Neural cell (in vitro differentiated cells): ENCODE data around the gene FTSJ3. TPM values are rescaled to one million over a fixed set of nuclear protein-coding genes. Genes with fewer than 3 reads are reported as not detected.

Source experiments
- H2AFZ ChIP-seq: fragments of 200-600, 300-800 bp; sonication (generic), shearing (Covaris generic); 2 replicates; pipeline ENCODE4 v1.6.0; 2014; ENCODE audit warnings: low read depth, mild to moderate bottlenecking, antibody characterized with exemption, low read length, moderate library complexity
- H3F3A ChIP-seq: fragments of 200-600 bp; shearing (Covaris generic); 2 replicates; pipeline ENCODE4 v1.6.1; 2016; ENCODE audit warnings: mild to moderate bottlenecking, moderate library complexity, mixed read lengths, antibody characterized with exemption, low read length; ENCODE audit not compliant: insufficient read depth, poor library complexity, severe bottlenecking
- H3K27ac ChIP-seq: fragments of 200-600, 300-800 bp; sonication (generic), shearing (Covaris generic); 2 replicates; pipeline ENCODE4 v1.5.1; 2014; ENCODE audit warnings: mild to moderate bottlenecking, low read length, moderate library complexity
- H3K27me3 ChIP-seq: fragments of 300-800, 200-600 bp; sonication (generic), shearing (Covaris generic); 2 replicates; pipeline ENCODE4 v1.6.0; 2014; ENCODE audit warnings: mild to moderate bottlenecking, low read depth, low read length, moderate library complexity; ENCODE audit not compliant: insufficient read depth
- H3K36me3 ChIP-seq: fragments of 300-800, 200-600 bp; sonication (generic), shearing (Covaris generic); 2 replicates; pipeline ENCODE4 v1.5.1; 2014; ENCODE audit warnings: mild to moderate bottlenecking, antibody characterized with exemption, low read length, moderate library complexity; ENCODE audit not compliant: insufficient read depth
- H3K4me2 ChIP-seq: fragments of 300-800, 200-600 bp; sonication (generic), shearing (Covaris generic); 2 replicates; pipeline ENCODE4 v1.6.0; 2014; ENCODE audit warnings: mild to moderate bottlenecking, low read length
- H3K4me3 ChIP-seq: fragments of 300-800, 200-600 bp; sonication (generic), shearing (Covaris generic); 2 replicates; pipeline ENCODE4 v1.5.1; 2014; ENCODE audit warnings: mild to moderate bottlenecking, low read length, moderate library complexity
- H3K79me2 ChIP-seq: fragments of 200-600 bp; shearing (Covaris generic); replicated peaks from 2 replicates; pipeline ENCODE4 v1.6.0; 2014; ENCODE audit warnings: mild to moderate bottlenecking, low read length, moderate library complexity; ENCODE audit not compliant: insufficient read depth
- H3K9ac ChIP-seq: fragments of 300-800, 200-600 bp; sonication (generic), shearing (Covaris generic); 2 replicates; pipeline ENCODE4 v1.6.1; 2016; ENCODE audit warnings: mild to moderate bottlenecking, low read length, mixed read lengths
- H3K9me2 ChIP-seq: fragments of 200-600 bp; shearing (Covaris generic); 2 replicates; pipeline ENCODE4 v1.6.1; 2016; ENCODE audit warnings: mild to moderate bottlenecking, low read length, mixed read lengths; ENCODE audit not compliant: insufficient read depth
- H3K9me3 ChIP-seq: fragments of 200-600, 300-800 bp; sonication (generic), shearing (Covaris generic); 2 replicates; pipeline ENCODE4 v1.6.1; 2016; ENCODE audit warnings: mild to moderate bottlenecking, mixed run types, low read length, moderate library complexity, mixed read lengths
- H4K20me1 ChIP-seq: fragments of 200-600 bp; shearing (Covaris generic); 2 replicates; pipeline ENCODE4 v1.6.1; 2016; ENCODE audit warnings: mild to moderate bottlenecking, mixed run types; ENCODE audit not compliant: insufficient read depth
- CTCF ChIP-seq: fragments of 450-650 bp; IDR thresholded peaks from 2 replicates; pipeline ENCODE4 v1.5.1; 2014; ENCODE audit warnings: antibody characterized with exemption, mild to moderate bottlenecking, moderate library complexity; ENCODE audit not compliant: poor library complexity, severe bottlenecking
- EZH2 ChIP-seq: fragments of 200-600, 300-800 bp; shearing (Covaris generic), sonication (generic); IDR thresholded peaks from 2 replicates; pipeline ENCODE4 v1.6.1; 2014; ENCODE audit warnings: antibody characterized with exemption, low read length, borderline replicate concordance, mild to moderate bottlenecking; ENCODE audit not compliant: insufficient read depth, poor library complexity, severe bottlenecking
- MXI1 ChIP-seq: fragments of 450-650 bp; conservative IDR thresholded peaks from 2 replicates; pipeline ENCODE4 v1.6.1; 2014; ENCODE audit warnings: antibody characterized with exemption, mild to moderate bottlenecking; ENCODE audit not compliant: poor library complexity, severe bottlenecking
- RAD21 ChIP-seq: fragments of 450-650 bp; conservative IDR thresholded peaks from 2 replicates; pipeline ENCODE4 v1.6.1; 2014; ENCODE audit warnings: antibody characterized with exemption, mild to moderate bottlenecking, moderate library complexity
- REST ChIP-seq: IDR thresholded peaks from 2 replicates; pipeline ENCODE4 v1.6.1; 2012; ENCODE audit warnings: borderline replicate concordance
- SMC3 ChIP-seq: fragments of 450-650 bp; conservative IDR thresholded peaks from 2 replicates; pipeline ENCODE4 v1.6.1; 2014; ENCODE audit warnings: antibody characterized with exemption, mild to moderate bottlenecking, moderate library complexity; ENCODE audit not compliant: poor library complexity
- polyA plus RNA-seq: library from polyadenylated mRNA; depleted of rRNA; stranded (reverse); fragments of >200 nt; gene quantifications from 2 replicates; pipeline ENCODE4 v1.2.3, GENCODE V29; 2014

Gene FTSJ3
- polyA plus RNA-seq, 1 donor from 2014 or later, result 23.2 TPM

GRCh38 chr17:63835167-63835720 is 7.8 kb upstream of the FTSJ3 start:
- H3K4me3 ChIP-seq, result no peak overlapping the region
- H3K9me2 ChIP-seq, result no peaks in the 10 kb centered on the region
- H3K27me3 ChIP-seq, result no peaks in the 10 kb centered on the region
- no peak overlapping the region for H3K9ac ChIP-seq
- no peak overlapping the region for H2AFZ ChIP-seq
- no peak overlapping the region for H3K4me2 ChIP-seq
- H3K27ac ChIP-seq, result no peak overlapping the region
- no peaks in the 10 kb centered on the region for H4K20me1 ChIP-seq
- H3K9me3 ChIP-seq, result no peaks in the 10 kb centered on the region
- no peaks in the 10 kb centered on the region for H3F3A ChIP-seq
- H3K36me3 ChIP-seq, result no peaks in the 10 kb centered on the region
- H3K79me2 ChIP-seq, result peaks cover 4% of the 10 kb centered on the region
- TF ChIP-seq MXI1 (no peak), RAD21 (no peak), SMC3 (no peak), EZH2 (no peak), CTCF (peak; percentile 2), REST (no peak)

GRCh38 chr17:63834431-63835166 is 7.1 kb upstream of the FTSJ3 start:
- Histone ChIP-seq H3F3A (no peaks in the 10 kb centered on the region), H3K9ac (no peak overlapping the region), H3K79me2 (peaks cover 1% of the 10 kb centered on the region), H4K20me1 (no peaks in the 10 kb centered on the region), H3K4me2 (no peak overlapping the region), H3K27me3 (no peaks in the 10 kb centered on the region), H3K36me3 (no peaks in the 10 kb centered on the region), H3K9me3 (no peaks in the 10 kb centered on the region), H3K27ac (no peak overlapping the region), H3K4me3 (no peak overlapping the region), H2AFZ (no peak overlapping the region), H3K9me2 (no peaks in the 10 kb centered on the region)
- TF ChIP-seq EZH2 (no peak), CTCF (peak; percentile 42)
